ENCODE data around the gene FER1L5.
A peak's percentile ranks its signal among the peaks of the same experiment; 100 is the strongest.

Gene FER1L5

DNA sequence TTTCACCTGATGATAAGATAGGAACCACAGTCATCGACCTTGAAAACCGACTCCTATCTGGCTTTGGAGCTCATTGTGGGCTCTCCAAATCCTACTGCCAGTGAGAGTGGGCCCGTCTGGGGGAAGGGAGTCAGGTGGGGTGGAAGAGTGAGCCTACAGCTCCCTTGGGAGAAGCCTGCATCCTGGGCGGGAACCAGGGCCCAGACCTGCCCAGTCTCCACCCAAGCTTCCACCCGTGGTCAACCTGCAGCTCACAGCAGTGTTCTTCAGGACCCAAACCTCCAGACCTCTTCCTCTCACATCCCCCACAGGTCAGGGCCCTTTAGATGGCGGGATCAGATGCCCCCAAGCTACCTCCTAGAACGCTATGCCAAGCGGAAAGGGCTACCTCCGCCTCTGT, 57.1 kb downstream of the FER1L5 start:
- no peak for DNase-seq

DNA sequence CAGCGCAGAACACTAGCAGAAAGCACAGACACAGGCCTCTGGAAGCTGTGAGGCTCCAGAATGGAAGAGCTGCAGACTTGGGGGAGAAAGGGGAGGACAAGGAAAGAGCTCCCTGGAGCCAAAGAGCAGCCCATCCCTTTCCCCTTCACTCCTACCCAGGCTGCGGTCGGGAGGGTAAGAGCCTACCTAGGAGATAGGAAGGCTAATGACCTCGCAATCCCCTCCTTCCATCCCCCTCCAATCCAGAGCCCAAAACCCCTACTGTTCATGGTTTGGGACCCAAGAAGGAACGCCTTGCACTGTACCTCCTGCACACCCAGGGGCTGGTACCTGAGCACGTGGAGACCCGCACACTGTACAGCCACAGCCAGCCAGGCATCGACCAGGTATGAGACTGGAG, 57.5 kb downstream of the FER1L5 start:
- DNase-seq = no peak

DNA sequence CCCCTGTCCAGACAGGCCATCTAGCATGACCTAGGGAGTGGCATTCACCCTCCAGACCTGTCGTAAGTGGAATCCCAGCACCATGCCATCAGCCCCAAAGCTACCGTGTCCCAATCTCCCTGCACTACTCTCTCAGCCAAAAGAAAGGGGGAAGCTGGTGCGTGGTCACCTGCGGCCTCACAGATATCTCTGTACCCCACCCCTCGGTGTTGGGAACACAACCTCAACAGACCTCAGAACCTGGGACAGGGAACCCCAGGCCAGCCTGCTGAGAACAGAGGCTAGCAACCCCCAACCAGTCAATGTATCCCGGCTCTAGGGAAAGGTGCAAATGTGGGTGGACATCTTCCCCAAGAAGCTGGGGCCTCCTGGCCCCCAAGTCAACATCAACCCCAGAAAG, 59.1 kb downstream of the FER1L5 start:
- no peak for DNase-seq

DNA sequence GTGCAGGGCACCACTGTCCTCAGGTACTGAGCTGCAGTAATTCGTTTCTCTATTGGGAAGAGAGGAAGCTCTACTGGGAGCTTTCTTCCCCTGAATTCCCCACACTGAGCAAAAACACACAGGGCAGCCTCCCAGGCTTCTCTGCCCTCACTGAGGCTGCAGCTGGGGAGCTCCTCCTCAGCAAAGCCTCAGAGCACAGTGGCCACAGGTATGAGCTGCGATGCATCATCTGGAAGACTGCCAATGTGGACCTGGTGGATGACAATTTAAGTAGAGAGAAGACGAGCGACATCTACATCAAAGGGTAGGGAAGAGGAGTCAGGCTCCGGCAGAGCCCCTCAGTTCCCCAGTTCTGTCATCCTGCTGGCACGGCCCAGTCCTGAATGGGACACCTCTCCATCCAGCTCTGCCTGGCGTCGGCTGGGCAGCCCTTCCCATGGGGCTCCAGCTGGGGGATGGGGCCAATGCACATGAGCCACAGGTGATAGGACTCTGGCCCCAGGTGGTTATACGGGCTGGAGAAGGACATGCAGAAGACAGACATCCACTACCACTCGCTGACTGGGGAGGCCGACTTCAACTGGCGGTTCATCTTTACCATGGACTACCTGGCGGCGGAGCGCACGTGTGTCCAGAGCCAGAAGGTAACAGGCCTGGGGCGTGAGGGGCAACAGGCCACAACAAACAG, 59.7 kb downstream of the FER1L5 start:
- DNase-seq = no peak

DNA sequence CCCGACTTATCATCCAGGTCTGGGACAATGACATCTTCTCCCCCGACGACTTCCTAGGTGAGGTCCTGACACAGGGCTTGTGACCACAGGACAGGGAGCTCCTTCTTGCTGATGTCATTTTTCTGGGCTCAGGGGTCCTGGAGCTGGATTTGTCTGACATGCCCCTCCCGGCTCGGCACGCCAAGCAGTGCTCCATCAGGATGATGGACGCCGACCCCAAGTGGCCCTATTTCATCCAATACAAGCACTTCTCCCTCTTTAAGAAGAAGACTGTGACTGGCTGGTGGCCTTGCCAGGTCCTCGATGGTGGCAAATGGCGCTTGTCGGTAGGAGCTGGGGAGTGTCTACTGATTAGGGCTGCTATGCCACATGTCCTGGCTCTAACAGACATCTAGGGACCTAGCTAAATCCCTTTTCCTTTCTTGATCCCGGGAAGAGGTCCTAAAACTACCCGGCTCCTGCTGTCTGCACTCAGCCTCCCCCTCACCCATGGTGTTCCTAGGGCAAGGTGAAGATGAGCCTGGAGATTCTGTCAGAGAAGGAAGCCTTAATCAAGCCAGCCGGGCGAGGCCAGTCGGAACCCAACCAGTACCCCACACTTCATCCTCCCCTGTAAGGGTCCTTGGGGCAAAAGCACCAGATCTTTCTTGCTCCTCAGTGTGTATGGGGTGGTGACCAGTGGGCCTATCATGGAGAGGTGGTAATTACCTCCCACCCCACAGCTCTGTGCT, 60.6 kb downstream of the FER1L5 start:
- DNase-seq = no peak

DNA sequence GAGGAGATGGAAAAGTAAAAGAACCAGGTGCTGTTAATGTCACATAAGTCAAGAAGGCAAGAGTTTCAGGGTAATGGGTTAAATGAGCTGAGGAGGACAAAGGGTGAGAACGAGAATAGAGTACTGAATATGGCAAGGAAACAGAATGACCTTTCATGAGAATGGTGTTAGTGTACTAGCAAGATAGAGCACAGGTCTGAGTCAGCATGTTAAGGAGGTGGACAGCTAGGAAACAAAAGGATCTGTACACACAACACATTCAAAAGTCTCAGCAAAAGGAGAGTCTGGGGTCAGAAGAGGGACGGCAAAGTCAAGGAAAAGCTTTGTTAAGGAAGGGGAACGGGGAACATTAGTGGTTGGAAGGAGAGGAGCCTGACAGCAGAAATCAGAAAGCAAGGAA, 68.4 kb downstream of the FER1L5 start:
- DNase-seq = no peak

DNA sequence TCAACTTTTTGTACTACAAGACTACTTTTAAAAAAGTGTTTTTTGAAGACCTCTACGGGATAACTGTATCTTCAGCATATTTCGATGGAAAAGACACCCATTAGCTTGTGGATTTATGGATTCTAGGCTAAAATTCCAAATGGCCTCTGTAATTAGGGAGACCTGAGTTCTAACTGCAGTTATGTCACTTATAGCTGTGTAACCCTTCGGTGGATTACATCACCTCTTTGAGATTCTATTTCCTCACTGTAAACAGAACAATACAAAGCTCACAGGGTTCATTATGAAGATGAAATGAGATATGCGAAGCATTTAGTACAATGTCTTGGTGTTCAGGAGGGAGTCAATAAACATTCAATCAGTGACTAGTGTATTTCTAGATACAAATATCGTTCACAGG, 73.1 kb downstream of the FER1L5 start:
- DNase-seq = no peak

DNA sequence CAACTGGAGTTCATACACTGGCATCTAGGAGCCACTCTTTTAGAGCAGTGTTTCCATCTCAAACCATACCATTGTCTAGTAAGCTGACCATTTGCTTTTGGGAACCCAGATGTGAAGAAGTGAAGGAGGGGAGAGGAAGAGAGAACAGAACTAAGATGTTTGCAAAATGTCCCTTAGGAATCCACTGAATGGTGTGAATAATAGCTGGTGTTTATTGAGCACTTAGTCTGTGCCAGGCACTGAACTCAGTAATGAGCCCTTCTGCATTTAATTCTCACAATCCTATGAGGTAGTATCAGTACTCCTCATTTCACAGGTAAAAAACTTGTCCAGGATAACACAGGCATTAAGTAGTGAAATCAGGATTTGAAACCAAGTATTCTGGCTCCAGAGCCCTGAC, 73.8 kb downstream of the FER1L5 start:
- DNase-seq = no peak

DNA sequence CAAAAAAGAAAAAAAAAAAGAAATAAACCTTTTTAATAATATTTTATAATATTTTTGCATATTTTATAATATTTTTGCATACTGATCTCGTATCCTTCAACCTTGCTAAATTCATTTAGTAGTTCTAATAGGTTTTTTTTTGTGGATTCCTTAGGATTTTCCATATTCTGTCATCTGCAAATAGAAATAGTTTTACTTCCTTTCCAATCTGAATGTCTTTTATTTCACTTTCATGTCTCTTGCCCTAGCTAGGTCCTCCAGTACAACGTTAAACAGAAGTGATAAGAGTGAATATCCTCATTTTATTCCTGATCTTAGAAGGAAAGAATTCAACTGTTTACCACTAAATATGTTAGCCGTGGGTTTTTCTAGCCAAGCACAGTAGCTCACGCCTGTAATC, 83.6 kb downstream of the FER1L5 start:
- no peak for DNase-seq

DNA sequence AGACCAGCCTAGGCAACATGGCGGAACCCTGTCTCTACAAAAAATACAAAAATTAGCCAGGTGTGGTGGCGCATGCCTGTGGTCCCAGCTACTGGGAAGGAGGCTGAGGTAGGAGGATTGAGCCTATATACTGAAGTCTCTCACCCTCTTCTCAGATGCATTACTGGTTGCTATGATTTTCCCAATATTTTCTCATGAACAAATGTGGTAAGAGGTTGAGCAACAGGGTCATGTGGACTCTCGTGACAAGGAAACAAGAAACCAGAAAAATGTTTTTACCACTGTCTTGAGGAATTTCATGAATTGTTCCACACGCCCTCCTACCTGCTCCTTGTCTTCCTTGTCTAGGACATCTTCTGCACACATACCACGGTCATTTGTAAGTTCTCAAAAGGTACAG, 84.9 kb downstream of the FER1L5 start:
- no peak for DNase-seq

DNA sequence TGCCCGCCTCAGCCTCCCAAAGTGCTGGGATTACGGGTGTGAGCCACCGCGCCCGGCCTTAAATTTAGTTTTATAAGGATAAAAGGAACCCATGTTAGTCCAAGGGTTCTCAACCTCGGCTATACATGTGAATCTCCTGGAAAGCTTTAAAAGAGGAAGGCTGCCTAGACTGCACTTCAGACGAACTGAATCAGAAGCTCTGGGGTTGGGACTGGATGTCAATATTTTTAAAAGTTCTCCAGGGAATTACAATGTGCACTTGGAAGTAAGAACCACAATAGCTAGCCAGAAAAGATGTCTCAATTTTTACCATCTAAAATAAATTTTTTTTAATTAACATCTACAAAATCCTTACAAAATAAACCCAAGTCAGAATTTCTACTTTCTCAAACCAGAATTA, 87.2 kb downstream of the FER1L5 start:
- DNase-seq = no peak

DNA sequence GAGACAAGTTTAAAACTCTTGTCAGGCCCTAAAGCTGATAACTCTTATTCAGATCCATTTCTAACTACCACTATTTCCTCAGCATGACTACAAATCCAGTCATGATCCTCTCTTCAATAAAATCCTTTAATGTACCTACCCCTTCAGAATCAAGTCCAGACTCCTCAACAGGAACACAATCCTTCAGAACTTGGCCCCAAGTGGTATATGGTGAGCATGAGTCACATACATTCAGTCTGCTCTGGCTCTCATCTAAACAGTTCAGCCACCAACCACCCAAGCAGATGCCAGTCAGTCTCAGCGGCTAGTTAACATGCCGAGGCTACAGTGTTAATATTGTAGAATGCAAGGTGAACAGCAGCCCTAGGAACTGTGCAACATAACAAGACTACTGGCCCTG, 87.6 kb downstream of the FER1L5 start:
- no peak for DNase-seq

DNA sequence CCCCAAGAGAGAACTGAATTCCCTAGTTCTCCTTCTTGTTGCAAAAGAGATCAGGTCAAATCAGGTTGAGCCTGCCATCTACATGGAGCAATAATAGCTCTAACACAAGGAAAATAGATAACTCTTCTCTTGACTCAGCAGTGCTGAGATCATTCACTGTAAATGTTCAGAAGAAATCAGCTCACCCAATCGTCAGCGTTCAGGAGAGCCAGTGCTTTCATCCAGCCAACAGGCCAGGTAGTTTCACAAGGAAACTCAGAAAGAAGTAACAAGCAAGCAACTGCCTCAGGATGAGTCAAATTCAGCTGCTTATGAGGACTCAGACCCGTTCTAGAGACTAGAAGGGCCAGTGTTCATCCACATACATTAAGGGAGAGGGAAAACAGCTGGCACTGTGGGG, 91.4 kb downstream of the FER1L5 start:
- DNase-seq = no peak

DNA sequence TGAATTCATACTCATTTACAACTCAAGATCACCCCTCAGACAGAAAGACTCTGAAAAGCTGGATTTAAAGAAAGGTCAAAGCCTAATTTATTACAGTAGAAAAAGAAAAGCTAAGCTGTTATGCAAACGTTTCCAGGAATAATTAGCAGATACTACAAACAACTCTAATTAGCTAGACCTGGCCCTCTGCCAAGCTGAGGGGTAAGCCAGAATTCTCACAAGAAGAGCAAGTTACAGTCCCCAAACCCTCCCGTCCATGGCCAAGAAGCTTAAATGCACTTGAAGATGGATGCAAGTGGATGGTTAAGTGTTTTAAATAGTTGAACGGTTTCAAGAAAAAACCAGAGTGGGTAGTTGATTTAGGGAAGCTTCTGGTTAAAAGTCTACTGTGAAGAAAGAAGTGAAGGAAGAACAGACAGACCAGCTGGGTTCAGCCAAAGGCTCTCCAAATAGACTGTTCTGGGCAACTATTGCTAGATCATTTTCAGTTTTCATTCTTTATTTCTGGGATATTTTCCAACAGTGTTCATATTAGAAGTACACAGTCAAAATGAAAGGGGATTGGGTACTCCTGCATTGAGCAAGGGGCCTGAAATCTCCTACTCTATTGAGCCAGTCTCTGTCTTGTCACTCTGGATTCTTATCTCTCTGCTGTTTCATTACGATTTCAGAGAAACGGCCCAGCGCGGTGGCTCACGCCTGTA, 92.5 kb downstream of the FER1L5 start:
- DNase-seq = no peak

DNA sequence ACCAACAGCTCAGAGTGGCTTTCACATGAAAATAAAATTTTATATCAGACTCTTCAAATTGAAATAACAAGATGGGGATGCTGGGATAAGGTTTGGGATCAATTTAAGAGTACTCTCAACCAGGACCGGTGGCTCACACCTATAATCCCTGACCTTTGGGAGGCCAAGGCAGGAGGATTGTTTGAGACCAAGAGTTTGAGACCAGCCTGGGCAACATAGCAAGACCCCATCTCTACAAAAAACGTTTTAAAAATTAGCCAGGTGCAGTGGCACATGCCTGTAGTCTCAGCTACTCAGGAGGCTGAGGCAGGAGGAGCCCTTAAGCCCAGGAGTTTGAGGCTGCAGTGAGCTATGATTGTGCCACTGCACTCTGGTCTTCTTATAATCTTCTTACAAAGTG, 94.7 kb downstream of the FER1L5 start:
- no peak for DNase-seq

DNA sequence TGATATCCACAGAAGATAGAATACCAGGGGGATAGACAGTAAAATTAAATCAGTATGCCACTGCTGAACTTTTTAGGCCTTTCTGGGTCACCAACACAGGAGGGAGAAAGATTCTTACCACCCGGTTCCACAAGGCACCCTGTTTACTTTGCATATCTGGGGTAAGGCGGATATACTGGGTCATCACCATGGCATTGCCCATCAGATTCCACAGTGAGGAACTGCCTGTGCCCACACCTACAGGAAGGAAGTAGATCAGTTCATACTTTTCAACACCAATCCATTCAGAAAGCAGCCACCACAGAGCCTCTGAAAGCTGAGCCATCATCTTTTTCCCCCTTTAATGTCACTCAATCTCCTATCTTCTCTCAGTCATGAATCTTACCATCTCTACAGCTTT, 95.3 kb downstream of the FER1L5 start:
- DNase-seq = no peak

DNA sequence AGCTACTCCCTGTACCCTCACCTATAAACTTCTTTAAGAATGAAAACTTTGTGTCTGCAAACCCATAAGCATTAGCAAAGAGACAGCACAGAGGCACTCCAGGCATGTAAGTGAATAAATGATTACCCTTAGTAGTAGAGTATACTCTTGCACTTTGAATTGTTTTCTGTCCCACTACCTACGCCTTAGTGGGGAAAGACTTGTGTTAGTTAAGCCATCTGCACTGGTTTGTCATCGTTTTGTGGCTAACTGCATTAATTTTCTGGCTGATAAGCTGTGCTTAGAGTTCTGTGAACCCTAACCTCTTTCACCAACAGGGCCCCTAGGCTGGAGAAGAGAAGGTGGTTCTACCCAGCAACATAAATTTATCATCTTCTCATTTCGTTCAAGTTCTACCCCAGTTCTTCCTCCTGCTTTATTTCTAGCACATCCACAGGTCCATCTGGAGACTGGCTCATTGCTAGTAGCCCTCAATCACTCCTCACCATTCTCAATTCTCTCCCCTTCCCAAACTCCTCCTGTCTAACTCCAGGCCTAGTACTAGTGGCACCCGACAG, 96.6 kb downstream of the FER1L5 start:
- no peak for DNase-seq

DNA sequence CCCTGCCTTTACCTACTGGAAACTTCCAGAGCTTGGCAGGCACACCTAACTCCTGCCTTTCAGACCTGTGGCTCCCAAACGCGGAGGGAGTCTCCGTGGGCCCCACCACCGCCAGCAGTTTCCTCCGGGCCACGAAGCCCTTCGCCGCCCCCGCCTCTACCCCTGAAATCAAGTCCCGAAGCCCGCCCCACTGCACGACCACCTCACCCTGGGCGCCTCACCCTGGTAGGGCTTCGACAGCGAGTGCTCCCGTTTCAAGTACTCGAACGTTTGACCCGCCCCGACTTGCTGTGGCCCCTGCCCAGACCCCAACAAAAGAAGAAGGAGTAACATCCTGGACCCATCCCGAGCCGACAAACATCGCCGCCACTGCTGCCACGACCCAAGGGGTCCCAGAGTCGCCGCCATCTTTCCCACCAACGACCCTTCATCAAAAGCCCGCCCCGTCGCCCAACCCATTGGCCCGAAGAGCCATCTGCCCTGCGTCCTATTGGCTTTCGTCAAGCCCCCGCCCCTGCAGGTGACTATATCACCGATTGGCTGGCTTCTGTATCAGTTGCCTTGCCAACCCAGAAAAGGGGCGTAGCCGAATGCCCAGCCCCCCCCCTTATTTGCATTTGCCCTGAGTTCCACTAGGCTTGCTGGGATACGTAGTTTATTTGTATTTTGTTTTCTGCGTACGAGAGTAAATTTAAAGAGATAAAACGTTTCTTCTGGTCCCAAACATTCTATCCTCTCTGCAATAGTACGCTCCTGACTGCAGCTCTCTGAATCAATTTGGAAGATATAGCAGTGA, 97.3 kb downstream of the FER1L5 start, which contains the start of gene LMAN2L:
TSS of gene LMAN2L (minus strand) at position 432 of the 796 bp plus-strand sequence. CDS start at position 408, 24 bp downstream.
- peak; percentile 99 for DNase-seq

DNA sequence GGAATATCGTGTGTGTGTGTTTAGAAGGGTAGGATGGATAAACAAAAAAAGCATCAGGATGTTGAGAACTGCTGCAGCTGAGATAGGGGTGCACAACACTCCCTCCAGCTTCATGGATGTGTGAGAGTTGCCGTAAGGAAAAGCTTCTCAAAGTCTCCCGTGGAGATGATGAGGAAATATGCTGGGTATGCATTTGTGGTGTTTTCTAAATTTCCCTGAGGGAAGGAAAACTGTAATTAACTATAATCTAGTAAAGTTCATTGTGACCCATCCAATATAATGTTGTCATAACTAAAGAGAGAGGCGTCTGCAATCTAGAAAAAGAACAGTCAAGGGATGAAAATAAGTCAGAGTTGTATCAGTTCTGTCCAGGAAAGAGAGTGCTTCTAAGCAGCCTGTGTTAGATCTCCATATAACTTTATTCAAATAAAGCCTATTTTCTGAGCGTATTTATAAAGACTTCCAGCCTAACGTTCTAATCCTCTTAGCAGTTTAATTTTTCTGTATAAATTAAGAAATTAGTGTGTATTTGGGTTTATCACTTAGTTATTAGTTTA, 104.6 kb downstream of the FER1L5 start:
- DNase-seq = no peak

DNA sequence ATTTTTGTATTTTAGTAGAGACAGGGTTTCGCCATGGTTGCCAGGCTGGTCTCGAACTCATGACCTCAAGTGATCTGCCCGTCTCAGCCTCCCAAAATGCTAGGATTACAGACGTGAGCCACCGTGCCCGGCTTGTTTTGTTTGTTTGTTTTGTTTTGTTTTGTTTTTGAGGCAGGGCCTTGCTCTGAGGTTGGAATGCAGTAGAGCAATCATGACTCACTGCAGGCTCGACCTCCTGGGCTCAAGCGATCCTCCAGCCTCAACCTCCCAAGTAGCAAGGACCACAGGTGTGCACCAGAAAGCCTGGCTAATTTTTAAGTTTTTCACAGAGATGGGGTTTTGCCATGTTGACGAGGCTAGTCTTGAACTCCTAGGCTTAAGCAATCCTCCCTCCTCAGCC, 109.2 kb downstream of the FER1L5 start:
- no peak for DNase-seq

DNA sequence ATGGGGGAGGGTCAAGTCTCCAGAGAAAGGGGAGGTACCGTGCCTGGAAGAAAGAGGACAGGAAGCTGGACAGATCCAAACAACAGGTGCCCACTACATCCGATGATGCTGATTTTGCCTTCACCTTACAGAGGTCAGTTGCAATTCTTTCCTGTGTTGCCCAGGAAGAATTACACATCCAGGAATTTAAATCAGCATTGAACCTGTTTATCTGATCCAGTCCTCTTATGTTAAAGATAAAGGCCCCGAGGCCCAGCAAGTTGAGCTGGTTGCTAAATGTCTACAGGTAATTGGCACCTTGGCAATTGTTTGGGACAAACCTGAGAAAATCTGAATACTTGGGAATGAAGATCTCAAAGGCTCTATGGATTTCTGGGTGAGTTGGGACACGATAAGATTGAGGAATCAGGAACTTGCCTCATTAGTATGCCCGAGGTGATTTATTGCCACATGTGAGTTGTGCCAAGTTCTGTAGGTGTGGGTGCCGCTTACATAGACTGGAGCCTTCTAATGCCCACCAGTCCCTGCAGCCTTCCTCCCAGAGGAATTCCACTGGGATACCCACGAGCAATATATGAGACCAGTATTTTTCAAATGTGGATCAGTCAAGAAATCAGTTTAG, 111.2 kb downstream of the FER1L5 start:
- DNase-seq = no peak

DNA sequence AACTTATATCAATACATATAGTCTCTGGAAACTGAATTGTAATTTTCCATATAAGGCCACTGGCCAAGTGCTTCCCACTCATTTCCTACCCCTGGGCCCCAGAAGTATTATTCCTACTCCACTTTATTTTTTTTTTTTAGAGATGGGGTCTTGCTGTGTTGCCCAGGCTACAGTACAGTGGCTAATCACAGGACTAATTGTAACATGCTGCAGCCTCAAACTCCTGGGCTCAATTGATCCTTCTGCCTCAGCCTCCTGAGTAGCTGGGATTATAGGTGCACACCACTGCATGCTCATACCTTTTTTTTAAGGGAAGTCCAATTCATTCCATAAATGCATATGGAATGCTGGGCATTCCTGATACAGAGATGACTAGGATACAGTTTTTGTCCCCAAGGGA, 111.8 kb downstream of the FER1L5 start:
- DNase-seq = no peak

All from stimulated activated CD4-positive, alpha-beta T cell treated with anti-CD3 and anti-CD28 coated beads, Interleukin-15, amount 100 ng/mL, for 24 hours (primary cell).